GM19467 (cell line): ENCODE data around the gene MYF5.

Experiments
- ATAC-seq: cut with Tn5 transposase; IDR thresholded peaks from one replicate; pipeline ENCODE4 v1.9.1; 2021; ENCODE audit warnings: mild to moderate bottlenecking, moderate library complexity; ENCODE audit not compliant: unreplicated experiment

The MYF5 gene

DNA sequence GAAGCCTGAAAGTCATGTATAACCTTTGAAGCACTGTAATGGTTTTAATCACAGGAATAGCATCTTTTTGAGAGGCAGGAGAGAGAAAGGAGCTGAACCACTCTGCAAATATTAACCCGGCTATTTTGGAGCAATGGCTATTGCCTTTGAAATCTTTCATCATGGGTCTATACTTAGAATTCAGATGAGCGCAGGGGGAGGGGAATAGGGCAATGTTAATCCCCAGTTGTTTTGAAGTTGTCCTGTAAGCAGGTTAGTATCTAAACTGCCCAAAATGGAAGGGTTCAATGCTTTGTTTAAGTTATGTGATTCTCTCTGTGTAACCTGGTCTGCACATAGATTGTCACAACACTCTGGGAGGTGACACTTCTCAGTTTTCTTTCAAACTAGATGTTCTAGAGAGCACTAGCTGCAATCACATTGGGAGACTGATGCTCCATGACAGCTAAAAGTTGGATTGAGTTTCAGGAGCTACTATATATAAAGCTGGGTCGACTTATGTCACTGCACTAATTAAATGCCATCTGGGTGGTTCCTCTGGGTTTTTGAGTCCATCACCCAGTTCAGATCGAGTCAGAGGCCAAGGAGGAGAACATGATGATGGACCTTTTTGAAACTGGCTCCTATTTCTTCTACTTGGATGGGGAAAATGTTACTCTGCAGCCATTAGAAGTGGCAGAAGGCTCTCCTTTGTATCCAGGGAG lies 9.4 kb upstream of the MYF5 start, which contains the start of gene MYF6:
TSS of gene MYF6 (plus strand) at position 509 of the 704 bp plus-strand sequence. CDS start at position 595, 86 bp downstream.
- no peak for ATAC-seq

DNA sequence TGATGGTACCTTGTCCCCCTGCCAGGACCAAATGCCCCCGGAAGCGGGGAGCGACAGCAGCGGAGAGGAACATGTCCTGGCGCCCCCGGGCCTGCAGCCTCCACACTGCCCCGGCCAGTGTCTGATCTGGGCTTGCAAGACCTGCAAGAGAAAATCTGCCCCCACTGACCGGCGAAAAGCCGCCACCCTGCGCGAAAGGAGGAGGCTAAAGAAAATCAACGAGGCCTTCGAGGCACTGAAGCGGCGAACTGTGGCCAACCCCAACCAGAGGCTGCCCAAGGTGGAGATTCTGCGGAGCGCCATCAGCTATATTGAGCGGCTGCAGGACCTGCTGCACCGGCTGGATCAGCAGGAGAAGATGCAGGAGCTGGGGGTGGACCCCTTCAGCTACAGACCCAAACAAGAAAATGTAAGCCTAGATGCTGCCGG lies 8.9 kb upstream of the MYF5 start:
- no peak for ATAC-seq

DNA sequence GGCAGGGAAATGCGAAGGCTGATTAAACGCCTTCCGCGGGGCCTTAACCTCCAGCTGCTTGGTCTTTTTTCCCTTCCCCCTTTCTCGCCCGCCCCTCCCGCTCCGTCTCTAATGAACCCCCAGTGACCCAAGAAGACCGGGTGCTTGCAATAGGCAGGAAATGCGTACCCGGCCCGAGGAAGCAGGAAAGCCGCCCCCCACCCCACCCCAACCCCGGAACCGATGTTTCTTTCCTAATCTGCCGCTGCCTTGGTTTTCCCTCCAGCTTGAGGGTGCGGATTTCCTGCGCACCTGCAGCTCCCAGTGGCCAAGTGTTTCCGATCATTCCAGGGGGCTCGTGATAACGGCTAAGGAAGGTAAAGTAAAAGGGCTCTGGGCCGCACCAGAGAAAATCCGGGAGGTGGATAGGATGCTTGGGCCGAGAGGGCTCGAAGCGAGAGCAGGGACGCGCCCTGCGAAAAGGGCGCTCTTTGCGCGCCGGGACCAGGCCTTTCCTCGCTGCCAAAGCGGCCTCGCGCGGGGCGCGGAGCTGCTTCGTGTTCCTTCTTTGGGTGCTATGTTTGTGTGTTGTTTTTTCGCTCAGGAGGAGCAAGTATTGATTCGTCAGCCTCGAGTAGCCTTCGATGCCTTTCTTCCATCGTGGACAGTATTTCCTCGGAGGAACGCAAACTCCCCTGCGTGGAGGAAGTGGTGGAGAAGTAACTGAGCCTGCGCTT lies 8.3 kb upstream of the MYF5 start:
- ATAC-seq, result no peak

DNA sequence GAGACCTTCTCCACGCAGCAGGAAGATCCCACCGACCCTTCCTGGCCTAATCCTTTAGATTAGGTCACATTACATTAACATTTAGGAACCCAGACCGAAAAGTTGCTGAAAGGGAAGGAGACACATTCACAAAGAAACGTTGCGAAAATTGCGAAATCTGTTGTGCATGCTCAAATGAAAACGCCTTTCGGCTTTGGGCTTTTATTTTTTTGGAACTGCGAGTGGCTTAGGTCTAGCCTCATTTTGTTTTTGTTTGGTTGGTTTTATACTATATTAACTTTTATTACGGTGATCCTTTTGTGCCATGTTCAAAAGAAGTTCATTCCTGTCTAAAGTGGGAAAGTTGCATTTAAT lies 7.8 kb upstream of the MYF5 start:
- no peak for ATAC-seq

DNA sequence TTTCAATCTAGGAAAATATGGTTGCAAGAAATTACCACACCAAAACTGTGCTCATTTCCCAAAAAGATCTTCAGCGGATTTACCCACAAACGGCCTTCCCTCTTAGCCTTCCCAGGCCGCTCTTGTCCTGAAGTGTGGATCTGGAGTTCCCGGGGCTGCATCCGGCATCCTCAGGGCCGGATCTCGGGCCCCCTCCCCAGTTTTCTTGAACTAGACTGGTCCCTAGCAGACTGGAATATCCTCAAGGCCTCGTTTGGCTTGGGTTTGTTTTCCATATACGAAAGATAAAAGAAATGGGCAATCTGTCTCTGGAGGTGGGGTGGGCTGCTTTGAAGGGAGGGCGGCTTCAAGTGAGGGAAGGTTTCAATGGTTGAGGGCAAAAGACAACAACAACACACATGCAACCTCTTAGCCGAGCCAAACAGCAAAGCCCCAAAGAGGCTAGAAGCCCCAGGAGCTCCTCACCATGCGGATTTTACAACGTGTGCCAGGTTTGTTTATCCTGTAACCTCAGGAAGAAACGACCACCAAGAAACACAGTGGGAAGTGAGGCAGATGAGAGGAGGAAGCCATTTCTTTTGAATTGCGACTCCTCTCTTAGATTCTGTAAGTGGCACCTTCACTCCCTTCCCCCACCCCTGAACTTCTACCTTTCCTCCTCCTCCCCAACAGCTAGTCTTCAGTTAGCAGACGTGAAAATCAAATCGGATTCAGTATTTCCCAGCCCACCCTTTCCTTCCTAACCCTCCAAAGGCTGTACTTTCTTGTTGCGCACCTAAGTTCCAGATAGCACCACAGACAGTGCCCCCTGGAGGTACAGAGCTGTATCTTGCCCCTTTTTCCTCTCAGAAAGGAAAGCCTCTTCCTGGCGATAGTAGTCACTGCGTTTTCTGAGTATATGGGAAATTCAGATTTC lies 6.6 kb upstream of the MYF5 start:
- ATAC-seq, result no peak

DNA sequence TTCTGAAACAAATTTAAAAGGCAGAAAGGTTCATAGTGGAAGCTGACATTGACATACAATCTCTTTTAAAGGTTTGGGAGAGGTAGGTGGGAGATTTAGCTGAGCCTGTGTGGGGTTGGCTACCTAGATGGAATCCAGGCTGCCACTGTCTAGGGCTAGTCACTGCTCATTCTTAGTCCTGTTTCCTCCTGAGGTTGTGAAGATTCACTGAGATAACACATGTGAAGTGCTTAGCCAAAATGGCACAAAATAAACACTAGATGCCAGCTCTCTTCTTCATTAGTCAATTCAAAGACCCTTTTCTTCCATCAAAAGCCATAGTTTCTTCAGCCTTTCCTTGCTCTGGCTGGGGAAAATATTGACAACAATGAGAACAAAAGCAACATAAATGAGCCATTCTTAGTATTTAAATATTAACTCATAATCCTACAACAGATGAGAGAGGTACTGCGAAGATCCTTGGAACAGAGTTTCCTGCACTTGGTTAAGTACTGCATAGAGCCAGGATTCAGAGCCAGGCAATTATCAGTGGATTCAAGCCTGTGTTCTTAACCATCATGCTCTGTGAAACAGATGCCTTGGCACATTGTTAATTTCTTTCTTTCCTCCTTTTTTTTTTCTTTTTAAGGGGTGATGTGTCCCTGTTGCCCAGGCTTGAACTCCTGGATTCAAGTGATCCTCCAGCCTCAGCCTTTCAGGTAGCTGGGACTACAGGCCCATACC lies 5.8 kb upstream of the MYF5 start:
- ATAC-seq, result no peak

DNA sequence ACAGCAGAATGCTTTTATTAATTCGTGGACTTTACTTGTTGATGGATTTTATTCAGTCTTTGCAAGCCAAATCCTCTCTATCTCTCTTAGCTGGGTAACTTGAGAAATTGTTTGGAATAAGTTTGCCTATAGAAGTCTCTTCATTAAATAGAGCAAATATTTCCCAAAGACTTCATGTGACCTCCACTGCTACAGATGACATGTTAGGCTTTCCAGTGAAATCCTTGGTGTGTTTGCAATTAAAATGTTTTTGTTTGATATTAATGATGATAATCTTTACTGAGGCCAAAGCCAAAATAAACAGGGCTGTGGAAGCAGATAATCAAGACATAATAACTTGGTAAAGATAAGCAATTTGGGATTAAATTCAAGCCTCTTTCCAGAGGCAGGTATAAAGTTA lies 4.8 kb upstream of the MYF5 start:
- no peak for ATAC-seq

DNA sequence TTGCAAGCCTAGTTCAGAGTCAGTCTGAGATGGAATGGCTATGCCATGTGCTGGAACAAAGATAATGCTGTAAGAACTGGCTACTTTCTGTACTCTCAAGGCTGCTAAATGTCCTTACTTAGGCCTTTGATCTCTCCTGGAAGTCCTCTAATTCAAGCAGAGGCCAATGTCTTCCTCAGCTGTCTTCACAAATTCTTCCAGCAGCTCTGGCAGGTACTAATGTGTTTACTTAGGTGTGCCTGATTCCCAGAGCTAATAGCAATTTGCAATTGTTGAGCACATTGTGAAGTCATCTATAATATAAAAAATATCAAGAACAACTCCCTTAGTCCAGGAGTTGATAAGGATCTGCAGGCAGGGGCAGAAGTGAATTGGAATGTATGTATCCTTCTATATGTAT lies 3.8 kb upstream of the MYF5 start:
- no peak for ATAC-seq

DNA sequence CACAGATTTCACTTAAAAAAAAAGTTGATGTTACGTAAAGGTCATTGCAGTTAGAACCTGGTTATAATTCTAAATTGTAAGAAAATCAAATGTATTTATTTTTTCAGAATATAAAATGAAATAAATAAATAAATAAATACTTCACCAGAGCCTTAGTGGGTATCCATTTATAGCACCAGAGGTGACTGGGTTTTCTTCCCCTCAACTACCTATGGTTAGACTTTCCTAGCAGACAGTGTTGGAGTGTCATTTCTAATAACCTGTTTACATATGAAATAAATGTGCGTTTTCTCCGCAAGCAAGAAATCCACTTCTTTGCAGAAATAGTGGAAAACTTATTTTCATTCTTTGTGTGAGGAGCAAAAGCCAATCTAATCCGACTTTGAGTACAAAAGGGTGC lies 3.3 kb upstream of the MYF5 start:
- no peak for ATAC-seq

DNA sequence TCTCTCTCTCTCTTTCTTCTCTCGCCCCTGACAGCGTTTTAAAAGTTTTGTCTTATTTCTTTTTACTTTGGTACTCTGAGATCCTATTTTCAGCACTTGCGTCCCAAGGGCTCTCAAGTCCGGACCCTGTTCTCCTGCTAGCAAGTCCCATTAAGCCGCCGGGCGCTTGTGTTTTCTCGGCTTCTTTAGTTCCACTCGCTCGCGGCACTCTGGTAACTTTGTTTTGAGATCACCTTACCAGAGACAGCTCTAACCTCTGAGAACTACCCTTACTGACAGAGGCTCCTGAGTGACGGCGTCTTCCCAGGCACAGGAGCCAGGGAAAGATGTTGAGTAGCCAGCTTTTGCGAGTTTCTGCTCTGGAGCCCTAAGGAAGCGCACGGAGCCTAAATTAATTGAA lies 2.7 kb upstream of the MYF5 start:
- ATAC-seq, result no peak

DNA sequence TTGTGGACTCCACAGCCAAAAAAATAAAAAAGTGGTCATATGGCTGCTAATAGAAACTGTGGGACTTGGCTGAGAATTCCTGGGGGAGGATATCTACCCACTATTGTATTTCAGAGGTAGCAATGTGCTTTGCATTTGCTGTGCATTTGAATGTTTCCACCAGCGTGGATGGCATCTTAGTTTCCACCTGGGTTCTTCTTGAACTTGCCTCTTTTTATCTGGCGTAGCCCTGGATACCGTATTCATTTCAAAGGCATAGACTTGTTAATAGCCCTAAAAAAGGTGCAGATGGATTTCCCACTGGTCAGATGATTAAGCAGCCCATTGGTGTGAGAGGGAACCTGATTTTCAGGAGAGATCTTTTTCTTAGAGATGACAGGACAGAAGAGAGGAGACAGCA lies 1.9 kb upstream of the MYF5 start:
- no peak for ATAC-seq

DNA sequence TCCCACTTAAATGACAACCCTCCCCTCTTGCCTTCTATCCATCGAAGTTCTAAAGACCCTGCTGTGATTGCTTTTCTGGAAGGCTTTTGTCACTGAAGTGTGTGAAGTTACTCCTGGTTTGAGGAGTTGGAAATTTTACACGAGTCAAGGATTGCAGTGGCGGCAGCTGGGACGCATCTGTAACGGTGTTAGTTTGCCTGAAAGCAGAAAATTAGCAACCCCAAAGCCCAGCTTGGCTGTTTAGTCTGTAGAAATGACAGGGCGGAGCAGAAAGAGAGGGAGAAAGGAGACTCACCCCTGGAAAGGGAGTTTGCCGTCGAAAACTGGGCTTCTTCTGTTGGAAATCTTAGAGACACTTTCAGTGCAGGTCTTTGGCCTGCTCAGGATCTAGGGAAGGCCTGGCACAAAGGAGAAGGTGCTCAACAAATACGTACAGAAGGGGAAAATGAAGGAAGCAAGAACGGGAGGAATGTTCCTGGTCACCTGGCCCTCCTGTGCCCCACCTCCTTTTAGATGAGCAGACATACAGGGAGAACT lies 931 bp upstream of the MYF5 start:
- no peak for ATAC-seq

DNA sequence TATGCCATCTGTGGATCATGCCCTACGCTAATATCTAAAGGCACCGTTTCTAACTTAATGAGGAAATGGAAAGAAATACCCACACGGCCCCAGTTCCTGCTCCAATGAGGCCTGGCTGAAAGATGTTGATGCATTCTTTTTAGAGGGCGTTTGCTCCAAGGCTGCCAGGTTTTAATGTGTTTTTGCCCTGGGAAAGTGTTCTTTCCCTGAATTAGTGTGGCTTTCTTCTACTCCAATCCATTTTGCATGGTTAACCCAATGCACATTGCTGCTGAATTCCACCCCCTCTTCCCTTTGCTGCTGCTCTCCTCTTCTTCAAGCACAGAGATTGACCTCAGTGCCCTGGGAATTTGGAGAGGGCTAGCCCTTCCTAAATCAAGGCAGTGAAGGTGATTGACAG lies 1.1 kb downstream of the MYF5 start:
- no peak for ATAC-seq

DNA sequence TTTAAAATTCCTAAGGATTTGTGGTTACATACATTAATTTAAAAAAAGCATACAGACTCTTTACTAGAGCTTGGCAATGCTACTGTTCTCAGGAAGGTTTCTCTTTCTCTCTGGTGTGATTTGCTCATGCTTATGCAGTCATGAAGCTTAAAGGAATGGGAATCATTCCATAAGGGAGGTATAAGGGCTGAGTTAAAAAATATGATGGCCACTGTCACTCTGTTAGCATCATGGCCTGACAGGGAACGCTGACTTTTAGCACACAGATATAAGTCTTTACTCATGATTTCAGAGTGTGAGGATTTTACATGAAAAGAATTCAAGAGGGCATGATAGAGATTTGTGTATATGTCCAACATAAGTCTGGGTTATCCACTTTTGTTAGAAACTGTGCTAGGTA lies 3.8 kb downstream of the MYF5 start:
- no peak for ATAC-seq

DNA sequence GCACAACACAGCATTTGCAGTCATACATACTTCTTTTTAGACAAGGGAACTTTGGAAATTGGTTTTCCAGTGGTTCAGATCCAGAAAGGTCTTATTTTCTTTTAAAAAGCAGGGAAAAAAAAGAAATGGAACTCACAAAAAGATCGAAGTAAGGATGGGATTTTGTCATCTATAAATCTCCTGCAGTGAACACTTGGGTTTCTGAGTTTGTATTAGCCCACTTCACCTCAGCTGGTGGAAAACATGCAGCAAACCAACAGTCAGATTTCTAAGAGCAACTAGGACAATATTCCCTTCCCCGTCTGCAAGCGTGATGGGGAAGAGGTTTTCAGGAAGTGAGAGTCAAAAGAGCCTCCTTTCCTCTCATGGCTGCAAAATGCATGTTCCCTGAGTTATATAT lies 4.6 kb downstream of the MYF5 start:
- no peak for ATAC-seq

DNA sequence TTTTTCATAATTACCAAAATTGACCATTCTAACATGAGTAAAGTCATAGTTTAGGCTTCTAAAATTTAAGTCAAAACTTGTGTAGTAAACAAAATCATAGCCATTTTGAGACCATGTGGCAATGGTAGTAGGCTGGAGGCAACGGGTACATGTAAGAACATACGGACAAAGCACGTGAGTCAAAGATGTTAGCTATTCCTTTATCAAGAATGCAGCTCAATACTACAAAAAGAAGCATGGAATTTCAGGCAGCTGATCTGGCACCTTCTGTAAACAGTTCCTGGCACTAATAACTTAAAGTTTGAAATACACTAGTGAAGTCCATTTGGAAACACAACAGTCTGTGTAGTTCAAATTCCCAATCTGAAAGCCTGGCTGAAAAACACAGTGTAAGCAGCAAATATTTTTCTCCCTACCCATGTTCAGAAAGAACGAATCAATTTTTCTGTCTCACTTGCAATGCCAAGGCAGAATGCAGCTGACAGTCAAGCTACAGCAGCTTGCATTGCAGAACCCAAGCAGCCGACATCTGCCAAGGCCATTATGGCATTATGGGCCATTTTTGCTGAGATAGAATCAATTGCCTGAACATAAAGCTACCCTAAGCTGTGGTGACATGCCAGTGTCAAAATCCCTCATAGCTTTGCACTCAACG lies 29.3 kb downstream of the MYF5 start:
- ATAC-seq, result no peak

DNA sequence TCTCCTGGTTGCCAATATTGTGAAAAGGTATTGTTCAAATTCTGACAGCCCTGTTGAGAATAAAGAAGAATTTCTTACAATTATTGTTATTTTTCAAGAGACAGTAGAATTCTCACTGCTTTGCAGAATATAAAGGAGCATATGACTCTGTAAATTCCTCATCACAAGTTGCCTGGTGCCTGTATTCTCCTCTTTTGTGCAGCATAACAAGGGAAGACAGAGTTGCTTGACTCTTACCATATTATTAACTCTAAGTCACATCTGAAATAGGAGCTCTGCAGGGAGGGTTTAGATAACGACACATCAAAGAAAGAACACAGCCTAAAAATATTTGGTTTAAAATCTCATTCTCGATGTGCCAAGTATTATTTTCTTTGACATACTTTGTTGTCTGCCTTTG lies 31.1 kb downstream of the MYF5 start:
- ATAC-seq, result no peak

DNA sequence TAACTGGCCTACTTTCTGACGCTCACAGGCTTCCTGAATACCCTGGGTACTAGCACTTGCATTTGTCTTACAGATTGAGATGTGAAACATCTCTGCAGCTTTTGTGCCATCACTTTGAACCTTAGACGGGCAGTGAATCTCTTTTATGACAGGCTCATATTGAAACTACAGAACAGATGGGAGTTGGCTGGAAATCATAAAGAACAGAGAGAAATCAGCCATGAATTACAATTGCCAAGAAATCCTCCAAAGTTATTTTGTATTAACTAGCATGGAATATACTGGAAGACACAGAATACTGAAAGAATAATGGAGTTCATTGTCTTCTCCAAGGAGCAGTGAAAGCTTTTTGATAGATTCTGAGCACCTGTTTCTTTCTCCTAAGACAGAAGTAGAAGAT lies 32.7 kb downstream of the MYF5 start:
- no peak for ATAC-seq

DNA sequence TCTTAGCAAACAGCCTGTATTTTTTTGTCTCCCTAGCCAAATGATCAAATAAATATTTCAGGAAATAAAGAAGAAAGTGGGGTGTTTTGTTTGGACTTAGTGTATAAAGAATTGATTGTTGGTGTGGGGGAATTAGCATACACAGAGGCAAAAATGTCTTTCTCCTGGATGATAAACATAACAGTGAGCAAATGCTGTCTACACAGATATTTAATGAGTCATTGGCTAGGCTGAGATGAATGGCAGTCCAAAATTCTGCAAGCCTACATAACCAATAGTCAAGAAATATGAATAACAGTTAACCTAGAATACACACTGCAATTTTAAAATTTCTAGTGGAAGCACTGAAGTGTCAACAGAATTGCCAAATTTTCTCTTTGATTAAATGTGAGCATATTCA lies 35.8 kb downstream of the MYF5 start:
- ATAC-seq, result no peak

DNA sequence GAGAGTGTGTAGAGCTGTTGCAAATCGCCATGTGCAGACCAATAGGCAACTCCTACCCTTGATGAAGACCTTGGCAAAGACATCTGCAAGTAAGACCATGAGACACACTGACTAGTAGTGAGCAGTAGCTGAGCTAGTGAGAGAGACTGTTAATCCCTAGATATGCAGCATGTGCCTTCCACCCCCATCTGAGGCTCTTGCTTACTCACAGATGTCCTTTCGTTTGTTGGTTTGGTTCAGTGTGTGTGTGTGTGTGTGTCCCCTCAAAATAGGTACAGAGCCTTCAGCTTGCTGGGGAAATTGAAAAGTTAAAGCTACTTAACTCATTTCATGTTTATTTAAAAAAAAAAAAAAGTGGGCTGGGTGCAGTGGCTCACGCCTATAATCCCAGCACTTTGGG lies 37.6 kb downstream of the MYF5 start:
- no peak for ATAC-seq
